ENCODE results near the gene LTB4R2.

- TF ChIP-seq CTCF (IDR thresholded peaks at IDR 0.05) = no peak
- TF ChIP-seq EZH2 (IDR thresholded peaks at IDR 0.05; ENCODE audit: borderline replicate concordance, insufficient read depth, low read depth, low read length, poor library complexity, severe bottlenecking) = no peak
Measured at GRCh38 chr14:24343795-24344660, 34.1 kb downstream of the LTB4R2 start.

All from B cell (primary cell).